ENCODE measurements around the gene SPATC1L. TPM values are rescaled to one million over a fixed set of nuclear protein-coding genes. Genes with fewer than 3 reads are reported as not detected.

SPATC1L gene
- total RNA-seq, 1 experiment from 2014 or later = 36.0 TPM

DNA sequence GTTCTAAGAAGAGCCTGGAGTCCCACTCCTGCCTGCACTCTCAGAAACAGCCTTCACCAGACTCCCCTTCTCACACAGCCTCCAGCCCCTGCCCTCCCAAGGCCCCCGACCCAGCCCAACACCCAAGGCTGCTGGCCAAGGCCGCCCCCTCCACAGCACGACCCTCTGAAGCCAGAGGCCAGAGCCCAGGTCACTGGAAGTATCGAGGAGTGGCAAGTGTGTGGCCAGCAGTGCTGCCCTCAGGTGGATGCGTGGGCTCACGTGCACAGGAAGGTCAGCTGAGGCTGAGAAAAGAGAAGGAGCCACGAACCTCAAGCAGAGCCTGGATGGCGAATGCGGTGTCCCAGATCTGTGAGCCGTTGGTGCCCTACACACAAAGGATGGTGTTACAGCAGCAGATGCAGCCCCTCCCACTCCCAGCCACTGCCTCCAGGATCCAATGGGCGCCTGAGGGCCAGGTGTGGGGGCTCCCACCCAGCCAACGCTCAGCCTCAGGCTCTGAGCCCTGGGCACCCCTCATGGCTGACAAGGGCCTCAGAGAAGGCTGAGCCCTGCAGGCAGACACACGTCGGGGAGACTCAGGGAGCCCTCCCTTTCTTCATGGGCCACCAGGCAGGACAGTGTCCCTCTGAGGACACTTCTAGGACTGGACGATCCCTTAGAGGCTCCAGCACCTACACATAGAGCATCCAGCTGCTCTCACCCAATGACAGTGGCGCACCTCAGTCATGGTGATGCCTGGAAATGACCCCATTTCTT lies 26.3 kb upstream of the SPATC1L start:
- H3K9me3 ChIP-seq (ENCODE audit: control insufficient read depth, low read depth, low read length) = no peaks in the 10 kb centered on the region
- no peaks in the 10 kb centered on the region for H3K79me1 ChIP-seq (ENCODE audit: insufficient read depth, low read depth, low read length, poor library complexity, severe bottlenecking)
- H2BK20ac ChIP-seq (ENCODE audit: low read depth, low read length, poor library complexity, severe bottlenecking) = no peak overlapping the region
- H4K8ac ChIP-seq (replicated peaks; ENCODE audit: insufficient read length, low read depth, low read length) = no peak overlapping the region
- Mint-ChIP-seq H3K4me1 (no peaks in the 10 kb centered on the region), H3K27me3 (ENCODE audit: low read depth) (no peaks in the 10 kb centered on the region), H3K9me3 (no peaks in the 10 kb centered on the region), H3K36me3 (ENCODE audit: insufficient read depth in 1 of 3, low read depth in 3 of 3) (peaks cover 17 to 49% (median 35%) of the 10 kb centered on the region in 3 experiments), H3K27ac (peak overlapping the region in 1 of 3 experiments; percentile 28; a peak in 1 of 7 replicates), H3K4me3 (no peak overlapping the region)
- no peak overlapping the region; the same call in 1 of the 2 replicates for H3K14ac ChIP-seq (ENCODE audit: insufficient read depth, low read length)
- TF ChIP-seq, protein P1, sequence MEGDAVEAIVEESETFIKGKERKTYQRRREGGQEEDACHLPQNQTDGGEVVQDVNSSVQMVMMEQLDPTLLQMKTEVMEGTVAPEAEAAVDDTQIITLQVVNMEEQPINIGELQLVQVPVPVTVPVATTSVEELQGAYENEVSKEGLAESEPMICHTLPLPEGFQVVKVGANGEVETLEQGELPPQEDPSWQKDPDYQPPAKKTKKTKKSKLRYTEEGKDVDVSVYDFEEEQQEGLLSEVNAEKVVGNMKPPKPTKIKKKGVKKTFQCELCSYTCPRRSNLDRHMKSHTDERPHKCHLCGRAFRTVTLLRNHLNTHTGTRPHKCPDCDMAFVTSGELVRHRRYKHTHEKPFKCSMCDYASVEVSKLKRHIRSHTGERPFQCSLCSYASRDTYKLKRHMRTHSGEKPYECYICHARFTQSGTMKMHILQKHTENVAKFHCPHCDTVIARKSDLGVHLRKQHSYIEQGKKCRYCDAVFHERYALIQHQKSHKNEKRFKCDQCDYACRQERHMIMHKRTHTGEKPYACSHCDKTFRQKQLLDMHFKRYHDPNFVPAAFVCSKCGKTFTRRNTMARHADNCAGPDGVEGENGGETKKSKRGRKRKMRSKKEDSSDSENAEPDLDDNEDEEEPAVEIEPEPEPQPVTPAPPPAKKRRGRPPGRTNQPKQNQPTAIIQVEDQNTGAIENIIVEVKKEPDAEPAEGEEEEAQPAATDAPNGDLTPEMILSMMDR (conservative IDR thresholded peaks at IDR 0.05) = peak; percentile 35; the same call in 1 of the 3 replicates
- no peaks in the 10 kb centered on the region for H3K4me1 ChIP-seq (ENCODE audit: insufficient read depth, low read length)
- no peak overlapping the region for H2BK15ac ChIP-seq (ENCODE audit: low read depth, low read length)
- no peak overlapping the region for H2BK5ac ChIP-seq (ENCODE audit: insufficient read length, low read length)
- no peak overlapping the region for H3K9ac ChIP-seq (ENCODE audit: extremely low read depth, insufficient read length, low read length)
- no peak overlapping the region for H3K27ac ChIP-seq (ENCODE audit: insufficient read length, low read depth, low read length)
- no CpG with 5 or more reads among the region's 16 CpGs for WGBS (ENCODE audit: extremely low coverage, insufficient read length, low lambda C conversion rate)
- H2AFZ ChIP-seq (ENCODE audit: low read length) = no peak overlapping the region
- no peak overlapping the region for H2BK12ac ChIP-seq (ENCODE audit: insufficient read length, low read depth, low read length)
- no peaks in the 10 kb centered on the region for H3K23me2 ChIP-seq (ENCODE audit: insufficient read length, low read depth, low read length, poor library complexity, severe bottlenecking)
- H3K79me2 ChIP-seq (ENCODE audit: insufficient read depth, low read length) = no peaks in the 10 kb centered on the region
- H3T11ph ChIP-seq (ENCODE audit: low read length) = no peak overlapping the region
- H2BK120ac ChIP-seq (ENCODE audit: low read depth, low read length, poor library complexity, severe bottlenecking) = no peak overlapping the region
- no peak overlapping the region for H3K4me2 ChIP-seq (ENCODE audit: insufficient read depth, insufficient read length, low read length)
- no peak overlapping the region for H3K56ac ChIP-seq (ENCODE audit: insufficient read length, low read depth, low read length)
- no peak overlapping the region for H3K18ac ChIP-seq (ENCODE audit: insufficient read length, low read depth, low read length)
- H4K91ac ChIP-seq (ENCODE audit: insufficient read length, low read depth, low read length) = no peak overlapping the region
- H4K20me1 ChIP-seq (ENCODE audit: control insufficient read depth, insufficient read depth, insufficient read length) = no peaks in the 10 kb centered on the region
- no peaks in the 10 kb centered on the region for H3K27me3 ChIP-seq (ENCODE audit: insufficient read depth, low read length)
- DNase-seq = no peak
- no peak overlapping the region for H4K5ac ChIP-seq (ENCODE audit: insufficient read length, low read depth, low read length)
- H3K4ac ChIP-seq (ENCODE audit: low read depth, low read length) = no peak overlapping the region
- no peak overlapping the region for H3K23ac ChIP-seq (ENCODE audit: insufficient read length, low read depth, low read length)
- H2AK5ac ChIP-seq (ENCODE audit: insufficient read length, low read length) = no peak overlapping the region

All from H9 (cell line).